Measurements from ENCODE around the gene POLR3H.
"Not testable (repeated sequence)": the region's sequence is repeated elsewhere in the genome, so short reads cannot be mapped to it uniquely, and the experiment has no call there.

Gene POLR3H

GRCh38 chr22:41565403-41566054 lies 21.3 kb upstream of the POLR3H start:
- no peak overlapping the region for H3K4me3 ChIP-seq (ENCODE audit: low read length)
- no peak for TF ChIP-seq CTCF (IDR thresholded peaks at IDR 0.05; ENCODE audit: insufficient read depth, low read depth, low read length, missing control alignments)
- DNase-seq (ENCODE audit: low read depth): peak; percentile 79

GRCh38 chr22:41564563-41564962 lies 20.3 kb upstream of the POLR3H start:
- DNase-seq (ENCODE audit: low read depth): peak; percentile 30
- H3K4me3 ChIP-seq (ENCODE audit: low read length): no peak overlapping the region
- no peak for TF ChIP-seq CTCF (IDR thresholded peaks at IDR 0.05; ENCODE audit: insufficient read depth, low read depth, low read length, missing control alignments)

GRCh38 chr22:41563051-41563711 lies 18.9 kb upstream of the POLR3H start:
- no peak overlapping the region for H3K4me3 ChIP-seq (ENCODE audit: low read length)
- no peak for TF ChIP-seq CTCF (IDR thresholded peaks at IDR 0.05; ENCODE audit: insufficient read depth, low read depth, low read length, missing control alignments)
- peak; percentile 55 for DNase-seq (ENCODE audit: low read depth)

- no peak for TF ChIP-seq CTCF (IDR thresholded peaks at IDR 0.05; ENCODE audit: insufficient read depth, low read depth, low read length, missing control alignments)
- H3K4me3 ChIP-seq (ENCODE audit: low read length): no peak overlapping the region
- DNase-seq (ENCODE audit: low read depth): no peak
Measured at GRCh38 chr22:41562461-41562860, 18.2 kb upstream of the POLR3H start.

- no peak for DNase-seq (ENCODE audit: low read depth)
- no peak for TF ChIP-seq CTCF (IDR thresholded peaks at IDR 0.05; ENCODE audit: insufficient read depth, low read depth, low read length, missing control alignments)
- no peak overlapping the region for H3K4me3 ChIP-seq (ENCODE audit: low read length)
Measured at GRCh38 chr22:41561788-41562187, 17.5 kb upstream of the POLR3H start.

GRCh38 chr22:41561335-41561734 lies 17.1 kb upstream of the POLR3H start:
- no peak overlapping the region for H3K4me3 ChIP-seq (ENCODE audit: low read length)
- TF ChIP-seq CTCF (IDR thresholded peaks at IDR 0.05; ENCODE audit: insufficient read depth, low read depth, low read length, missing control alignments): no peak
- DNase-seq (ENCODE audit: low read depth): no peak

- no peak overlapping the region for H3K4me3 ChIP-seq (ENCODE audit: low read length)
- no peak for DNase-seq (ENCODE audit: low read depth)
- no peak for TF ChIP-seq CTCF (IDR thresholded peaks at IDR 0.05; ENCODE audit: insufficient read depth, low read depth, low read length, missing control alignments)
Measured at GRCh38 chr22:41560095-41560471, 15.8 kb upstream of the POLR3H start.

- not testable (repeated sequence) for H3K4me3 ChIP-seq (ENCODE audit: low read length); DNase-seq (ENCODE audit: low read depth)
Measured at GRCh38 chr22:41558241-41558630, 14.0 kb upstream of the POLR3H start.
